ENCODE results near the gene ADRA2A.

GRCh38 chr10:111084366-111085255 is 7.8 kb downstream of the ADRA2A start:
- TF ChIP-seq, protein P1, sequence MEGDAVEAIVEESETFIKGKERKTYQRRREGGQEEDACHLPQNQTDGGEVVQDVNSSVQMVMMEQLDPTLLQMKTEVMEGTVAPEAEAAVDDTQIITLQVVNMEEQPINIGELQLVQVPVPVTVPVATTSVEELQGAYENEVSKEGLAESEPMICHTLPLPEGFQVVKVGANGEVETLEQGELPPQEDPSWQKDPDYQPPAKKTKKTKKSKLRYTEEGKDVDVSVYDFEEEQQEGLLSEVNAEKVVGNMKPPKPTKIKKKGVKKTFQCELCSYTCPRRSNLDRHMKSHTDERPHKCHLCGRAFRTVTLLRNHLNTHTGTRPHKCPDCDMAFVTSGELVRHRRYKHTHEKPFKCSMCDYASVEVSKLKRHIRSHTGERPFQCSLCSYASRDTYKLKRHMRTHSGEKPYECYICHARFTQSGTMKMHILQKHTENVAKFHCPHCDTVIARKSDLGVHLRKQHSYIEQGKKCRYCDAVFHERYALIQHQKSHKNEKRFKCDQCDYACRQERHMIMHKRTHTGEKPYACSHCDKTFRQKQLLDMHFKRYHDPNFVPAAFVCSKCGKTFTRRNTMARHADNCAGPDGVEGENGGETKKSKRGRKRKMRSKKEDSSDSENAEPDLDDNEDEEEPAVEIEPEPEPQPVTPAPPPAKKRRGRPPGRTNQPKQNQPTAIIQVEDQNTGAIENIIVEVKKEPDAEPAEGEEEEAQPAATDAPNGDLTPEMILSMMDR (IDR thresholded peaks at IDR 0.05; ENCODE audit: insufficient read depth, low read length) = no peak
- no peak for TF ChIP-seq POLR2AphosphoS5 (IDR thresholded peaks at IDR 0.05; ENCODE audit: low read depth)
- TF ChIP-seq GABPA (IDR thresholded peaks at IDR 0.05; ENCODE audit: low read depth) = no peak
- TF ChIP-seq REST (IDR thresholded peaks at IDR 0.05; ENCODE audit: insufficient replicate concordance, low read depth) = no peak
- TF ChIP-seq SPI1 (IDR thresholded peaks at IDR 0.05; ENCODE audit: borderline replicate concordance, low read depth) = no peak
